Endometrium (tissue), 2 donors: ENCODE data around the gene PPP1R9A.
"Not testable (repeated sequence)": the region's sequence is repeated elsewhere in the genome, so short reads cannot be mapped to it uniquely, and the experiment has no call there.

Experiments used
- FAIRE-seq: peaks from 2 replicates; lab custom pipeline; 2012; peaks lifted over from hg19 to GRCh38; lab: Jason Lieb, UNC
- donor health status: control.
- donor health status: control.

The PPP1R9A gene

DNA sequence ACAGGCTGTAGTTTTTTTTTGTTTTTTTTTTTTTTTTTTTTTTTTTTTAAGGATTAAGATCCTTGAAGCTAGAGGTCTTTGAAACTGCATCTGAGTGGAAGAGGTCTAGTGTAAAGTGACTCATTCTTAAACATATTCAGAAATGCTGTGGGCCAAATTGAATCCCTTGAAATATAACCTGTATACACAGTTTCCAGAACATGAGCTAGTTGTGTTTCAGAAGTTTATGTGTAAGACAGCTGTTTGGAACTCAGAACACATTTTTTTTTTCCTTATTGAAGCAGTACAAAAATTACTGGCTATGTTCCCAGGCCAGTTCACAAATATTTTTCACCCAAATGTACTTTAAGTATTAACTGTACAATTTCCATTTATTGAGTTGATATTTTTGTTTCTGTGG lies 67.9 kb downstream of the PPP1R9A start:
- FAIRE-seq: no peak

- no peak for FAIRE-seq
Observed at GRCh38 chr7:94980418-94981142, 73.2 kb downstream of the PPP1R9A start.

- FAIRE-seq: no peak
Observed at GRCh38 chr7:94995921-94996320, 88.5 kb downstream of the PPP1R9A start.

GRCh38 chr7:94996369-94996768 lies 89.0 kb downstream of the PPP1R9A start:
- no peak for FAIRE-seq

GRCh38 chr7:94997547-94997946 lies 90.2 kb downstream of the PPP1R9A start:
- no peak for FAIRE-seq

DNA sequence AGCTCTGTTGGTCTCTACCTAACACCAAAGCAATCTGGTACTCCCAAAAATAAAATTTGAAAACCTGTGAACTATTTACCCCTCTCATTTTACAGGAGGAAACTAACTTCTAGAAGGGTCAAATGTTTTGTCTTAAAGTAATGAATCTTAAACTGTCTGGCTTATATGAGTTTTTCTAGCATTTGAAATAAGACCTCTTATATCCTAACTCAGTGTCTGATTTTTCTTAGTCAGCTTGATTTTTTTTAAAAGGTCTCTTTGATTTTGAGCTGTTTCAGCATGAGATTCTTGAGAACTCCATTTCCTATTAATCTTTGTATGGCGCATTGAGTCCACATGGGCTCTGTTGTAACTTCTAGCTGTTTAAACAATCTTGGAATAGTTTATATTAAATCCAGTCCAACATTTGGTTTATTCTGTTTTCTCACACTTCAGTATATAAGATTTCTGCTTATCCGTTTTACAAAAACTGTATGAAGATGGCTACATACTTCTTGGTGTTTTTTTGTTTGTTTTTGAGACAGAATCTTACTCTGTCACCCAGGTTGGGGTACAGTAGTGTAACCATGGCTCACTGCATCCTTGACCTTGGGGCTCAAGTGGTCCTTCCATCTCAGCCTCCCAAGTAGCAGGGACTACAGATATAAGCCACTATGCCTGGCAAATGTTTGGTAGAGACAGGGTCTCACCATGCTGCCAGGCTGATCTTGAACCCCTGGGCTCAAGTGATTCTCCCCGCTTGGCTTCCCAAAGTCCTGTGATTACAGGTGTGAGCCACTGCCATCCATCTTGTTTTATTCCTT lies 91.1 kb downstream of the PPP1R9A start:
- no peak for FAIRE-seq

DNA sequence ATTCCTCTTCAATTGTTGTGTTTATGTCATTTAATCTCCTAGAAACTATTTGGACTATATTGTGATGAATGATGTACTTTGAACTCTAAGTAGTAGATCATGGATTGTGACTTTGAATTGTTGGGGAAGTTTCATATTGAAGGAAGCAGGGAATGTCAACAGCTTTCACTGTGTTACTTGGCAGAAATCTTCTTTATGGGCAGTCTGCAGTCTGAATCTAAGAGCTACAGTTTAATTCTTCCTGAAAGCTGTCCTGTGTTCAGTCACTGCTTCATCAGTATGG lies 91.6 kb downstream of the PPP1R9A start:
- no peak for FAIRE-seq

GRCh38 chr7:94999601-95000000 lies 92.2 kb downstream of the PPP1R9A start:
- FAIRE-seq: not testable (repeated sequence)

DNA sequence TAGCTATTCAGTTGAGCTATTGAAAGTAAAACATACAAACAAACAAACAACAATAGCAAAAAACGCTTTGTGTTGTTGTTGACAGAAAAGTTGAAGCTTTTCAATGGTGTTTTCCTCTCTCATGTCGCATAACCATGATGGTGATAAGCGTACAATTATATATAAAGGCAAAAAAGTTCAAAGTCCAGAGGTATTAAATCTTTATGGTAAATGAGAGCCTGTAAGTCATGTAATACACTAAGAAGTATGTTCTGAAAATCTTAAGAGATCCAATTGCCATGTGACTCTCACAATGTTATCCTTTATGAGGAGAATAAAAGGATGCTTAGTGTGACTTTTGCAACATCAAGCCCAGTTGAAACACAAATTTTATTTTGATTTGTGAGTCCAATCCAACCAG lies 93.9 kb downstream of the PPP1R9A start:
- no peak for FAIRE-seq

DNA sequence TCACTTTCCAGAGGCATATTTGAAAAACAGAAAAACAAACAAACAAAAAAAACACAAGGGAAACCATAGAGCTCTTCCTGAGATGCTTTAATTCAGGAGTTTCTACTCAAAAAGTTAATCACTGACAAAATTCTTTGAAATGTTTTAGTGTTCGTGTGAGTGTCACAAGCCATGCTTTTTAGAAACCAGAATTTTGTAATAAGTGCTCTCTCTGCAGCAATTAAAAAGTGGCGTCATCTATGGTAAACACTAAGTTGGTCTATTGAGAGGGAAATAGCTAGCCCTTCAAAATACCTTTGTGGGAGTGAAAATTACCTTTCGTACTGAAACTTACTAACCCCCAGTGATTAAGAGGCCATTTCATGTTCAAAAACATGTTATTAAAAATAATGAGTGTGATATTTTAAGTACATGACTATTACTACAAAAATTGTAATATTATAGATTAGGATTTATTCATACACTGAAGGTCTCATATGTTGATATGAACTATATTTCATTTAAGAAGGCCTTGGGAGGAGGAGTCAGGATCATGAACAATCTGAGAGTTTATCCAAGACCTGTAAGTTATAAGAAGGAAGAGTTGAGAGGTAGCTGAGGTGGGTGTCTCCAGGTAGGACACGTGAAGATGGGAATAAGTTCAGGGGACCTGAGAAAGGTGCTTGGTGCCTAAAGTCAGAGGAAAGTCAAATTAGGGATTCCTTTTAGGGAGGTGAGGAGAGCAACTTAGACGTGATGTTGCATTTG lies 94.6 kb downstream of the PPP1R9A start:
- no peak for FAIRE-seq

- no peak for FAIRE-seq
Observed at GRCh38 chr7:95002775-95003174, 95.4 kb downstream of the PPP1R9A start.

DNA sequence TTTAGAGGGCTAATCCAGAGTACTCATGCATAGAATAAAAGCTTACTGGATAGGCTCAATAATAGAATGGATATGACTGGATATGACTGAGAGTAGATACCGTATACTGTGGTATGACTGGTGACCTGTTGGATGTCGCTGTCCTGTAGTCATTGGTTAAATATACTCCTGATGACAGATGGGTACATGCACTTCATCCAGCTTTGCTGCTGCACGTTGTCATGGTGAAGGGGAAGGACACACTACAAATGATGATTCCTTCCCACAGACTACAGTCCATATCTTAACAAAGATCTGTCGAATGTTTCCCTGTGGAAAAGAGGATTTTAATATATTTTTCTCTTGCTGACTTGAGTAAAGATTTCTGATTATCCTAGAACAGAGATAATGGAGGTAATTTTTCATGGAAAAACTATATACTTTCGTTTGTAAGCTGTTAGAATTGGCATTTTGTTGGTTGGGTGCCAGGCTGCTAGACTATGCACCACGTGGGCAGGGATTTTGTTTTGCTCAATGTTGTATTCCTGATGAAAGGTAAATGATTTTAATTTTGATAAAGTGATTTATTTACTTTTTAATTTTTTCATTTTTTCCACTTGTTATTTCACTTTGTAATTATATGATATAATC lies 97.3 kb downstream of the PPP1R9A start:
- no peak for FAIRE-seq

DNA sequence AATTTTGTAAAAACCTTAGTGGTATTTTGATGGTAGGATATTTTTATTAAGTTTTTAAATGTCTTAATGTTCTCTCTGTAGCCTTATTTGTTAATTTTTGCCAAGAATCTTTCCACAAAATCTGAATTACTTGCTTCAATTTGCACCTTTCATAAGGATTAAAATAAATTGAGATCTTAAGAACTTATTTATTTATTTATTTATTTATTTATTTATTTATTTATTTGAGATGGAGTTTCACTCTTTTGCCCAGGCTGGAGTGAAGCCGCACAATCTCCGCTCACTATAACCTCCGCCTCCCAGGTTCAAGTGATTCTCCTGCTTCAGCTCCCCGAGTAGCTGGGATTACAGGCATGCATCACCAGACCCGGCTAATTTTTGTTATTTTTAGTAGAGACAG lies 98.6 kb downstream of the PPP1R9A start:
- FAIRE-seq: no peak

GRCh38 chr7:95008773-95009172 lies 101.4 kb downstream of the PPP1R9A start:
- FAIRE-seq: not testable (repeated sequence)

GRCh38 chr7:95011146-95011928 lies 103.9 kb downstream of the PPP1R9A start:
- no peak for FAIRE-seq

DNA sequence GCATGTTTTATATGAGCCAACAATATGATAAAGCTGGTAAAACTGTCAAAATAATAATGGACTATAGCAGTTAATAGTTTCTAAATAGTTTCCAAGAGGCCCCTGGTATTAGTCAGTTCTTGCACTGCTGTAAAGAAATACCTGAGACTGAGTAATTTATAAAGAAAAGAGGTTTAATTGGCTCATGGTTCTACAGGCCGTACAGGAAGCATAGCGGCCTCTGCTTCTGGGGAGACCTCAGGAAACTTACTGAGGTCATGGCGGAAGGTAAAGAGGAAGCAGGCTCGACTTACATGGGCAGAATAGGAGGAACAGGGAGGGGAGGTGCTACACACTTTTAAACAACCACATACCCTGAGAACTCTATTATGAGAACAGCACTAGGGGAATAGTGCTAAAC lies 104.6 kb downstream of the PPP1R9A start:
- FAIRE-seq: no peak

DNA sequence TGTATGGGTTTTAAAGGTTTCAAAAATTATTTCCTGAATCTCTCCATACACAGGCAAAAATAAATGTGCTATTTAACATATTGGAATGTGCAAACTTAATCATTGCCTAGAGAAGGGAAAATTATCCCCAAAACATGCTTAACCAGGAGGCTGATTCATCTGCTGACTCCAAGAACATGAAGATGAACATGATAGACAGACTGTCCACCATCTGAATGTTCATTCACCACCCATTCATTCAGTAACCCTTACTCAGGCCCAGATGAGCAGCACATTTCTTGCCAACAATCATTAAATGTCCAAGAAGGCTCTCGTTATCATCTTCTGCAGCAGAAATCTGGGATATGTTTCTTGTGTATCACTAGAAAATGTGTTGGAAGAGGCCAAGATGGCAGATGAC lies 110.6 kb downstream of the PPP1R9A start:
- no peak for FAIRE-seq

DNA sequence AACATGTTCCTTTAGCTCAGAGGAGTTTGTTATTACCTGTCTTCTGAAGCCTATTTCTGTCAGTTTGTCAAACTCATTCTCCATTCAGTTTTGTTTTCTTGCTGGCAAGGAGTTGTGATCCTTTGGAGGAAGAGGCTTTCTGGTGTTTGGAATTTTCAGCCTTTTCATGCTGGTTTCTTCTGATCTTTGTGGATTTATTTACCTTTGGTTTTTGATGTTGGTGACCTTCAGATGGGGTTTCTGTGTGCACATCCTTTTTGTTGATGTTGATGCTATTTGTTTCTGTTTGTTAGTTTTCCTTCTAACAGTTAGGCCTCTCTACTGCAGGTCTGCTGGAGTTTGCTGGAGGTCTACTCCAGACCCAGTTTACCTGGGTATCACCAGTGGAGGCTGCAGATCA lies 118.6 kb downstream of the PPP1R9A start:
- FAIRE-seq: no peak

DNA sequence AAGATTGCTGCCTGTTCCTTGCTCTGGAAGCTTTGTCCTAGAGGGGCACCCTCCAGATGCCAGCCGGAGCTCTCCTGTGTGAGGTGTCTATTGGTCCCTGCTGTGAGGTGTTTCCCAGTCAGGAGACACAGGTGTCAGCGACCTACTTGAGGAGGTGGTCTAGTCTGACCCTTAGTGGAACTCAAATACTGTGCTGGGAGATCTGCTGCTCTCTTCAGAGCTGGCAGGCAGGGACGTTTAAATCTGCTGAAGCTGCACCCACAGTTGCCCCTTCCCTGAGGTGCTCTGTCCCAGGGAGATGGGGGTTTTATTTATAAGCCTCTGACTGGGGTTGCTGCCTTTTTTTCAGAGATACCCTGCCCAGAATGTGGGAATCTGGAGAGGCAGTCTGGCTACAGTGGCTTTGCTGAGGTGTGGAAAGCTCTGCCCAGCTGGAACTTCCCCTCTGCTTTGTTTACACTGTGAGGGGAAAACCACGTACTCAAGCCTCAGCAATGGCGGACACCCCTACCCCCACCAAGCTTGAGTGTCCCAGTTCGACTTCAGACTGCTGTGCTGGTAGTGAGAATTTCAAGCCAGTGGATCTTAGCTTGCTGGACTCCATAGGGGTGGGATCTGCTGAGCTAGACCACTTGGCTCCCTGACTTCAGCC lies 119.2 kb downstream of the PPP1R9A start:
- no peak for FAIRE-seq

DNA sequence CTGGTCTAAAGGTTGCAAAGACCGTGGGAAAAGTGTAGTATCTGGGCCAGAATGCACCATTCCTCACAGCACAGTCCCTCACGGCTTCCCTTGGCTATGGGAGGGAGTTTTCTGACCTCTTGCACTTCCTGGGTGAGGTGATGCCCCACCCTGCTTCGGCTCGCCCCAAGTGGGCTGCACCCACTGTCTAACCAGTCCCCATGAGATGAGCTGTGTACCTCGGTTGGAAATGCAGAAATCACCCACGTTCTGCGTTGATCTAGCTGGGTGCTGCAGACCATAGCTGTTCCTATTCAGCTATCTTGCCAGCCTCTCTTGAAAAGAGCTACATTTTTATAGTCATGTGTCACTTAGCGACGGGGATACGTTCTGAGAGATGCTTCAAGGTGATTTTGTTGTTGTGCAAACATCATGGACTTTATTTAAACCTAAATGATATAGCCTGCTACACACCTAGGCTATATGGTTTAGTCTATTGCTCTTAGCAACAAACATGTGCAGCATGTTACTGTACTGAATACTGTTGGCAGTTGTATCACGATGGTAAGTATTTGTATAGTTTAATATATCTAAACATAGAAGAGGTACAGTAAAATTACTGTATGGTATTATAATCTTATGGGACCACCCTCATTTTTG lies 120.0 kb downstream of the PPP1R9A start:
- no peak for FAIRE-seq

- no peak for FAIRE-seq
Observed at GRCh38 chr7:95028683-95029082, 121.3 kb downstream of the PPP1R9A start.
